HT1080 (cell line): ENCODE measurements around the gene LTA. TPM values are rescaled to one million over a fixed set of nuclear protein-coding genes. Genes with fewer than 3 reads are reported as not detected.
A peak's percentile ranks its signal among the peaks of the same experiment; 100 is the strongest.

ENCODE experiments used
- DNase-seq: peaks from one replicate; pipeline ENCODE4 v3.0.0-alpha.2; 2015; ENCODE audit warnings: low read depth
- total RNA-seq: library from RNA; depleted of rRNA; stranded (reverse); fragments of >200 nt; shearing (Covaris generic); gene quantifications from 2 replicates; pipeline ENCODE4 v1.2.3, GENCODE V29; 2014

The LTA gene
- total RNA-seq, 1 experiment from 2014 or later, result not detected

GRCh38 chr6:31541658-31542521 is 30.2 kb upstream of the LTA start, which contains the start of gene DDX39B:
DDX39B (minus strand) TSS chr6:31542003; CDS start chr6:31540532, 1,471 bp downstream.
- peak; percentile 94 for DNase-seq

GRCh38 chr6:31543639-31544038 is 28.4 kb upstream of the LTA start:
- no peak for DNase-seq

GRCh38 chr6:31544676-31545075 is 27.4 kb upstream of the LTA start:
- DNase-seq, result no peak

- DNase-seq, result no peak
Measured at GRCh38 chr6:31545291-31545690, 26.8 kb upstream of the LTA start.

GRCh38 chr6:31546339-31546957 is 25.6 kb upstream of the LTA start, which contains the start of gene ATP6V1G2:
ATP6V1G2 (minus strand) TSS chr6:31546608; CDS start chr6:31546559, 49 bp downstream.
- DNase-seq, result peak; percentile 94

GRCh38 chr6:31546958-31547726 is 24.9 kb upstream of the LTA start, which contains the start of gene NFKBIL1:
NFKBIL1 (plus strand) TSS chr6:31547608; CDS start chr6:31547695, 87 bp downstream.
- DNase-seq, result peak; percentile 97

GRCh38 chr6:31547727-31548543 is 24.2 kb upstream of the LTA start:
- DNase-seq, result no peak

- DNase-seq, result no peak
Measured at GRCh38 chr6:31548544-31548873, 23.6 kb upstream of the LTA start.

GRCh38 chr6:31551371-31551770 is 20.7 kb upstream of the LTA start:
- peak; percentile 63 for DNase-seq

- DNase-seq, result no peak
Measured at GRCh38 chr6:31556307-31556706, 15.8 kb upstream of the LTA start.

- no peak for DNase-seq
Measured at GRCh38 chr6:31557443-31558317, 14.4 kb upstream of the LTA start.

- no peak for DNase-seq
Measured at GRCh38 chr6:31558318-31558625, 13.8 kb upstream of the LTA start.

- DNase-seq, result peak; percentile 46
Measured at GRCh38 chr6:31558631-31559500, 13.2 kb upstream of the LTA start.

GRCh38 chr6:31559606-31559957 is 12.5 kb upstream of the LTA start:
- no peak for DNase-seq

GRCh38 chr6:31559958-31560696 is 12.0 kb upstream of the LTA start:
- DNase-seq, result peak; percentile 95

- DNase-seq, result no peak
Measured at GRCh38 chr6:31560697-31561058, 11.4 kb upstream of the LTA start.

- no peak for DNase-seq
Measured at GRCh38 chr6:31567531-31568370, 4.3 kb upstream of the LTA start.

GRCh38 chr6:31568537-31568961 is 3.5 kb upstream of the LTA start:
- DNase-seq, result no peak
